Activated T-helper 1 cell treated with anti-CD3 and anti-CD28 coated beads, Interleukin-2, amount 50 U/mL, for 16 hours (primary cell): Measurements from ENCODE around the gene ZNF532.
"Not testable (repeated sequence)": the region's sequence is repeated elsewhere in the genome, so short reads cannot be mapped to it uniquely, and the experiment has no call there.

Experiments used
- DNase-seq, 2 donors: peaks; one replicate each; pipeline ENCODE4 v3.0.0-alpha.2; 2020; ENCODE audit warnings: low read depth in 1 of 2, low spot score in 1 of 2

The ZNF532 gene

GRCh38 chr18:58850786-58851469 is 13.7 kb upstream of the ZNF532 start:
- DNase-seq, result no peak

DNA sequence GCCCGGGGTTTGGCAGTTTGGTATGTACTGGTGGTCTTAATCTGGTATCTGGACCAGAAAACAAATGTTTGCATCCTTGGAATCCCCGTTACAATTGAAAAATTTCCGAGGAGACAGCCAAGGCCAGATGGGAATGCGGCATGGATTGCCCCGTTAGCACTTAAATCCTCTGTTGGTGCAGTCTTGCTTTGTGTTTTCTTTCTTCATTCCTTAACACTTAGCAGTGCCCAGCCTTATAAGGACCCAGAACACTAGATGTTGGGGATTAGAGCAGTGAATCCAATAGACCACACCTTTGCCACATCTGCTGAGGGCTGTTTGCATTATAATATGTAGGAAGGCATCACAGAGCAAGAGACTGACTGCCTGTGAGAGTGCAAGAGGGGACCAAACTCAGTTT is 12.8 kb upstream of the ZNF532 start:
- no peak for DNase-seq

GRCh38 chr18:58852629-58853028 is 12.0 kb upstream of the ZNF532 start:
- DNase-seq, result no peak

DNA sequence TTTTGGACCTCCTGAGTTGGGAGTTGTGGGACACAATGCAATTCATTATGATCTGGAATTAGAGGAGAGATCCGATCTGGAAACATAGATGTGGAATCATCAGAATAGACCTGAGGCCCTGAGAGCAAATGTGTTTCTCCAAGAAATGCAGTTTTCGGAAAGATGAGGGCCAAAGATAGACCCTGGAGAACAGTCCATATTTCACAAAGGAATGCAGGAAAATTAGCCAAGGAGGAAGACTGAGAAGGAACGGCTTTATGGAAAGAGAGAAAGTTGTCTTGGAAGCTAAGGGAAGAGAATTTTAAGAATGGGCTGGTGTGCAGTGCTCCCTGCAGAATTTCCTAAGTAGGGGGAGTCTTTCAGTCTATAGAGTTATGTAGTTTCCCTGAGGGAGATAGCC is 11.1 kb upstream of the ZNF532 start:
- no peak for DNase-seq

GRCh38 chr18:58855521-58855920 is 9.2 kb upstream of the ZNF532 start:
- DNase-seq, result not testable (repeated sequence)

DNA sequence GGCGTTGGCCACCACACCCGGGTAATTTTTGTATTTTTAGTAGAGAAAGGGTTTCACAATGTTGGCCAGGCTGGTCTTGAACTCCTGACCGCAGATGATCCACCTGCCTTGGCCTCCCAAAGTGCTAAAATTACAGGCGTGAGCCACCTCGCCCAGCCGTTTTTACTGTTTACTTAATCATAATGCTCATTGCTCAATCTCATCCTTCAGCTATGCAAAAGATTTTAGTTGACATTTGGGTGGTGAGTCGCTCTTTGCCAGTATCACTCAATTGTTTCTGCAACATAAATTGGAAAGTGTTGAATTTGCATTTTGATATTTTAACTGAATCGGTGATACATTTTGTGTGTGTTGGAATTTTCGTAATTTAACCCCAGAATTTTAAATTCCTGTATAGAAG is 7.8 kb upstream of the ZNF532 start:
- no peak for DNase-seq

- DNase-seq, result no peak
Measured at GRCh38 chr18:58858591-58859468, 5.8 kb upstream of the ZNF532 start.

DNA sequence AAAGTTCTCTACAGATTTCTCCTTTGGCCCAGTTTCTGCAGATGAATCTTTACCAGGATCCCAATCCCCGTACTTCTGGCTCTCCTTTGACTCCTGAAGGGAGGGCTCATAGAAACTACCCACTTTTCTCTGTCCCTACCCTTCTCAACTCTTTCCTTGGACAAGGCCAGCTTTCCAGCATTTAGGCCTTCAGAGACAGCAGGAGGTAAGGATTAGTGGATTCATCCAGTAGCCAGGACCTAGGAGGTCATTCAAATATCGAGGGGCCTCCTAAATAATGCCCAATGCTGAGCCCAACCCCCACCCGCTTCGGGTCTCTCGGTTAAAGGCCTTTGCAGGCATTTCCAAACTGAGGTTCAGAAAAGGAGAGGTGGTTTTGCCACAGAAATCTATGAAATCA is 4.8 kb upstream of the ZNF532 start:
- DNase-seq, result no peak

GRCh38 chr18:58860747-58861231 is 3.9 kb upstream of the ZNF532 start:
- DNase-seq, result no peak

- no peak for DNase-seq
Measured at GRCh38 chr18:58861353-58861752, 3.3 kb upstream of the ZNF532 start.

DNA sequence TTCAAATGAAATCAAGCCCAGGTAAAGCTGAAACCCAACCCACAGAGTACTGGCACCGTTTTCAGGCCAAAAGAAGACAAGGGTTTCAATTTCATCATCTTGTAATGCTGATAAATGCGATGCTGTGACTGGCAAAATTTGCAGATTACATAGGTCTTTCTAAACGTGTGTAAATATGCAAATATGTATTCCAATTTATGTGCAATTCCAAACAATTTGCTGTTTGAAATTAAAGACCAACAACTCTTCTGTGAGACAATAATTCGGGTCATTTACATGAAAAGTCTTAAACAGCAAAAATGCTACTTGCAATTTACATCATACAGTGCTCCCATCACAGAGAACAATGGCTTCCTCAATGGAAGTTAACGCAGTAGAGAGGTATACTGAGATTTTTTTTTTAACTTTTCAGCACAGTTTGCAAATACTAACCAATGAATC is 2.8 kb upstream of the ZNF532 start:
- no peak for DNase-seq

DNA sequence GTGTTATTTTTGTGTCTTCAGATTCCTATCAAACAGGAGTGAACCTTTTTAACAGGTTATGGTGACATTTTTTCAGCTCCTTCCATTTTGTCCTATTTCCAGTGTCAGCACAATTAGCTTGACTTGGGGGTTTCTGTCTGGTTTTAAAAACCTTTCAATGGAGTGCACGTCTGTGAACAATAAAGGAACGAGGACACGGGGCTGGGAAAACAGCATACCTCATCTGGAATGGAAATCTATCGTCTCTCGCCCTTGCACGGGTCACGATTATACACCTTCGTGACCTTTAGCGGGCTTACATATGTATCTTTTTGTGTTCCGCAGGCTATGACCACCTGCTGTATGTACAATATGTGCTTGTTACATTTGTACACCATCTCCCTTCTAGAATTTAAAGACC is 2.3 kb upstream of the ZNF532 start:
- DNase-seq, result no peak

- DNase-seq, result no peak
Measured at GRCh38 chr18:58862851-58863538, 1.7 kb upstream of the ZNF532 start.

DNA sequence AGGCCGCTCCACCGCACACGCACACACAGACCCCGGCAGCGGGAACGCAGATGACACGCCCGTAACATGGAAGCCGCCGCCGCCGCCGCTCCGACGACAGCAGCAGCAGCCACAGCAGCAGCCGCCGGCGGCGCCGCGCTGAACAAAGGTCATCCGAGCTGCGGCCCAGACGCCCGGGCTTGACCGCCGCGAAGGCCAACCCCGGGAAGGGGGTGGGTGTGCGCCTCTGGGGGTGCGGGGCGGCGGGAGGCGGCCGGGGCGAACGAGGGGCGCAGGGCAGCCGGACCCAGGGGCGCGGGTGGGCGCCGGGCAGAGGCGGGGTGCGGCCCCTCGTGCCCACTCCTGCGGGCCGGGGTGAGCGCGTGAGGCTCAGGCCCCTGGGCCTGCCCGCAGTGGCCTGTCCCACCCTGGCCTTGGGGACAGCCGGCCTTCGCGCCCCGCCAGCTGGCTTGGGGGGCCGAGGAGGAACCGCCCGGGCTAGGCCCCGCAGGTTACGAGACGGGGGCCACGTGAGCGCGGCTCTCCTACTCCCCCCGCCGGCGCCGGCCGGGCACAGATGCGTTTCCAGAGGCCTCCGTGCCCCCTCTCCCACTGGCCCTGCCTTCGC is 1.0 kb upstream of the ZNF532 start:
- no peak for DNase-seq

- DNase-seq, result no peak
Measured at GRCh38 chr18:58865033-58865590, 435 bp downstream of the ZNF532 start.

- no peak for DNase-seq
Measured at GRCh38 chr18:58865701-58866065, 1.0 kb downstream of the ZNF532 start.

- no peak for DNase-seq
Measured at GRCh38 chr18:58866066-58866772, 1.5 kb downstream of the ZNF532 start.

DNA sequence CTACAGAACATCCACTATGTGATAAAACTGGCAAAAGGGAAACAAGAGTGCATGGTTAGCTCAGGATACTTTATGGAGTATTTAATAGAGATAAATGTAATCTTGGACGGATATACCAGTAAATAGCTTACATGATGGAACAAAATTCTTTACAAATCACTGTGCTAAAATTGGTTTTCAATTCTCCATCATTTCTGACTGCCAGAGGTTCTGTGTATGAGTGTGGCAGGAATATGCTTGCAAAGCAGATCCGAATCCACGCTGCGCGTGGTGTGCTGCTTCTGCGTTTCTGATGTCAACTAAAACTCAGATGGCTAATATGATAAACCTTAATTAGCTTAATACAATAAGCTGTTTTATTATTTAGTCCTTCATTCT is 2.1 kb downstream of the ZNF532 start:
- no peak for DNase-seq

GRCh38 chr18:58867281-58867961 is 2.7 kb downstream of the ZNF532 start:
- DNase-seq, result no peak

GRCh38 chr18:58868440-58868839 is 3.8 kb downstream of the ZNF532 start:
- DNase-seq, result no peak
